Measurements from ENCODE around the gene IST1. TPM values are rescaled to one million over a fixed set of nuclear protein-coding genes. Genes with fewer than 3 reads are reported as not detected.

The IST1 gene
- total RNA-seq, 1 experiment from 2014 or later, result 206 TPM

- no TSS peak for BruUV-seq (replicated peaks)
- Histone ChIP-seq H3K9me3 (ENCODE audit: low read depth, low read length, poor library complexity, severe bottlenecking) (no peaks in the 10 kb centered on the region), H3K27me3 (replicated peaks; ENCODE audit: insufficient read depth, low read depth, low read length, poor library complexity) (no peaks in the 10 kb centered on the region), H3K27ac (ENCODE audit: low read depth, low read length, poor library complexity, severe bottlenecking) (no peak overlapping the region), H3K4me3 (ENCODE audit: low read depth, low read length, poor library complexity, severe bottlenecking) (no peak overlapping the region), H3K4me1 (ENCODE audit: insufficient read depth, low read length, poor library complexity, severe bottlenecking) (peaks cover 8% of the 10 kb centered on the region), H3K36me3 (ENCODE audit: insufficient read depth, low read length, poor library complexity, severe bottlenecking) (no peaks in the 10 kb centered on the region)
- intact Hi-C loops (cut with micrococcal nuclease; ENCODE audit: unreplicated experiment), result no loop called here
- POLR2A ChIA-PET (ENCODE audit: low non-redundant PET), result no interaction called here
- CTCF ChIA-PET, result no interaction called here
- DNase-seq (ENCODE audit: low spot score), result no peak
- TF ChIP-seq EZH2 (IDR thresholded peaks at IDR 0.05; ENCODE audit: borderline replicate concordance, low read depth, low read length, poor library complexity, severe bottlenecking), result no peak
- TF ChIP-seq CTCF (conservative IDR thresholded peaks at IDR 0.05; ENCODE audit: low read depth, low read length), result no peak
These were observed 58.8 kb downstream of the IST1 start for GRCh38 chr16:71954180-71954579.

GRCh38 chr16:71954699-71955195 lies 59.4 kb downstream of the IST1 start:
- intact Hi-C loops (cut with micrococcal nuclease; ENCODE audit: unreplicated experiment), result no loop called here
- BruUV-seq (replicated peaks), result no TSS peak
- Histone ChIP-seq H3K27me3 (replicated peaks; ENCODE audit: insufficient read depth, low read depth, low read length, poor library complexity) (no peaks in the 10 kb centered on the region), H3K36me3 (ENCODE audit: insufficient read depth, low read length, poor library complexity, severe bottlenecking) (no peaks in the 10 kb centered on the region), H3K4me1 (ENCODE audit: insufficient read depth, low read length, poor library complexity, severe bottlenecking) (peaks cover 8% of the 10 kb centered on the region), H3K4me3 (ENCODE audit: low read depth, low read length, poor library complexity, severe bottlenecking) (no peak overlapping the region), H3K27ac (ENCODE audit: low read depth, low read length, poor library complexity, severe bottlenecking) (no peak overlapping the region), H3K9me3 (ENCODE audit: low read depth, low read length, poor library complexity, severe bottlenecking) (no peaks in the 10 kb centered on the region)
- POLR2A ChIA-PET (ENCODE audit: low non-redundant PET), result no interaction called here
- CTCF ChIA-PET, result no interaction called here
- TF ChIP-seq CTCF (conservative IDR thresholded peaks at IDR 0.05; ENCODE audit: low read depth, low read length) (no peak), EZH2 (IDR thresholded peaks at IDR 0.05; ENCODE audit: borderline replicate concordance, low read depth, low read length, poor library complexity, severe bottlenecking) (no peak)
- no peak for DNase-seq (ENCODE audit: low spot score)

- Histone ChIP-seq H3K27me3 (replicated peaks; ENCODE audit: insufficient read depth, low read depth, low read length, poor library complexity) (no peaks in the 10 kb centered on the region), H3K4me3 (ENCODE audit: low read depth, low read length, poor library complexity, severe bottlenecking) (no peak overlapping the region), H3K4me1 (ENCODE audit: insufficient read depth, low read length, poor library complexity, severe bottlenecking) (peaks cover 8% of the 10 kb centered on the region), H3K9me3 (ENCODE audit: low read depth, low read length, poor library complexity, severe bottlenecking) (no peaks in the 10 kb centered on the region), H3K36me3 (ENCODE audit: insufficient read depth, low read length, poor library complexity, severe bottlenecking) (no peaks in the 10 kb centered on the region), H3K27ac (ENCODE audit: low read depth, low read length, poor library complexity, severe bottlenecking) (no peak overlapping the region)
- intact Hi-C loops (cut with micrococcal nuclease; ENCODE audit: unreplicated experiment), result no loop called here
- CTCF ChIA-PET, result interaction anchor here (0.6 kb wide), 1 partner anchor 519 kb away, joined by 8 read pairs; no protein-coding TSS in a partner anchor
- no peak for TF ChIP-seq CTCF (conservative IDR thresholded peaks at IDR 0.05; ENCODE audit: low read depth, low read length)
- no peak for TF ChIP-seq EZH2 (IDR thresholded peaks at IDR 0.05; ENCODE audit: borderline replicate concordance, low read depth, low read length, poor library complexity, severe bottlenecking)
- BruUV-seq (replicated peaks), result no TSS peak
- DNase-seq (ENCODE audit: low spot score), result peak; percentile 27
- POLR2A ChIA-PET (ENCODE audit: low non-redundant PET), result no interaction called here
These were observed 61.2 kb downstream of the IST1 start for GRCh38 chr16:71956486-71956885.

All from A673 (cell line).